Astrocyte of the cerebellum (primary cell): ENCODE data around the gene RAC3.
A peak's percentile ranks its signal among the peaks of the same experiment; 100 is the strongest.
"Not testable (repeated sequence)": the region's sequence is repeated elsewhere in the genome, so short reads cannot be mapped to it uniquely, and the experiment has no call there.

Source experiments
- DNase-seq: peaks from one replicate; pipeline ENCODE4 v3.0.0-alpha.2; 2011; ENCODE audit warnings: low read depth
- H3K4me3 ChIP-seq: 2 replicates; pipeline ENCODE4 v1.5.1; 2011; ENCODE audit warnings: mild to moderate bottlenecking, low read depth, low read length, moderate library complexity
- in situ Hi-C: cut with HindIII; loops from 2 replicates; pipeline ENCODE4 v1.10.0; 2017; ENCODE audit warnings: low sequenced_read_pairs
- TF ChIP-seq, protein P1 (sequence below): IDR thresholded peaks from 2 replicates; pipeline ENCODE4 v1.5.1; 2012; ENCODE audit warnings: low read length, low read depth, moderate library complexity, mild to moderate bottlenecking; ENCODE audit errors: missing control alignments

RAC3 gene

DNA sequence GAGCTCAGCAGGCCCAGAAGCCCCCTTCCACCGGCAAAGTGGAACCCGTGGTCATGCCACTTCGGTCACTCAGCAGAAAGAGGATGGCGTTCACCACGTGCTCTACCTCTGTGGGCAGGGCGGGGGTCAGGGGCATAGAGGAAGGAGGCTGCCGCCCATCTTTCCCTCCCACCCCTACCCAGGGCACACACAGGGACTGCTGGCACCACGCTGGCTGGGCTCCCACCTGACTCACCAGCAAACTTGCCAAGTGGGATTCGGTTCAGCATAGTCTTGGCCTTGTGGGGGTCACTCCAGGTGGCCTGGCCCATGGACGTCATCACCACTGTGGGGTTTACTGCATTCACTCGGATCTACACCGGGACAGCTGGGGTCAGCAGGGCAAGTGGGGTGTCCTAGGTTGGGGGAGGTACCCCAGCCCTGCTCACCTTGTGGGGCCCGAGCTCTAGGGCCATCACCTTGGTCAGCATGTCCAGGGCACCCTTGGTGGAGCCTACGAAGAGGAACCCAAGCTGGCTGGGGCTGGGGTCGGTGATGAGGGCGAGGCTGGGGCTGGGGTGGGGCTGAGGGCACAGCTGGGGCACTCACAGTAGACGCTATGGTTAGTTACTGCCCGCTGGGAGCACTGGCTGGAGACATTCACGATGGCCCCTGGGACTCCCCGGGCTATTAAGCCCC lies 4.6 kb downstream of the RAC3 start:
- TF ChIP-seq, protein P1, sequence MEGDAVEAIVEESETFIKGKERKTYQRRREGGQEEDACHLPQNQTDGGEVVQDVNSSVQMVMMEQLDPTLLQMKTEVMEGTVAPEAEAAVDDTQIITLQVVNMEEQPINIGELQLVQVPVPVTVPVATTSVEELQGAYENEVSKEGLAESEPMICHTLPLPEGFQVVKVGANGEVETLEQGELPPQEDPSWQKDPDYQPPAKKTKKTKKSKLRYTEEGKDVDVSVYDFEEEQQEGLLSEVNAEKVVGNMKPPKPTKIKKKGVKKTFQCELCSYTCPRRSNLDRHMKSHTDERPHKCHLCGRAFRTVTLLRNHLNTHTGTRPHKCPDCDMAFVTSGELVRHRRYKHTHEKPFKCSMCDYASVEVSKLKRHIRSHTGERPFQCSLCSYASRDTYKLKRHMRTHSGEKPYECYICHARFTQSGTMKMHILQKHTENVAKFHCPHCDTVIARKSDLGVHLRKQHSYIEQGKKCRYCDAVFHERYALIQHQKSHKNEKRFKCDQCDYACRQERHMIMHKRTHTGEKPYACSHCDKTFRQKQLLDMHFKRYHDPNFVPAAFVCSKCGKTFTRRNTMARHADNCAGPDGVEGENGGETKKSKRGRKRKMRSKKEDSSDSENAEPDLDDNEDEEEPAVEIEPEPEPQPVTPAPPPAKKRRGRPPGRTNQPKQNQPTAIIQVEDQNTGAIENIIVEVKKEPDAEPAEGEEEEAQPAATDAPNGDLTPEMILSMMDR = no peak
- DNase-seq = no peak
- peak overlapping the region; percentile 61 for H3K4me3 ChIP-seq
- in situ Hi-C loops = loop anchor here (10.0 kb wide), 2 partner anchors 61 to 99 kb away; partner anchors contain the start of gene ASPSCR1

GRCh38 chr17:82036634-82037091 lies 5.2 kb downstream of the RAC3 start:
- TF ChIP-seq, protein P1 = no peak
- H3K4me3 ChIP-seq = peak overlapping the region; percentile 61
- DNase-seq = no peak
- in situ Hi-C loops = loop anchor here (10.0 kb wide), 2 partner anchors 62 to 98 kb away; partner anchors contain the start of gene ASPSCR1

GRCh38 chr17:82037092-82037888 lies 5.8 kb downstream of the RAC3 start, which contains the start of gene DCXR:
TSS of gene DCXR (minus strand) at chr17:82037697. CDS start at chr17:82037682, 15 bp downstream.
- peak within 1 kb of the TSS; percentile 61 for H3K4me3 ChIP-seq
- peak; percentile 92 for DNase-seq
- TF ChIP-seq, protein P1 = peak; percentile 68
- in situ Hi-C loops = loop anchor here (10.0 kb wide), 2 partner anchors 62 to 98 kb away; partner anchors contain the start of gene ASPSCR1

- H3K4me3 ChIP-seq = peak overlapping the region; percentile 61
- TF ChIP-seq, protein P1 = no peak
- in situ Hi-C loops = loop anchor here (10.0 kb wide), 2 partner anchors 63 to 97 kb away; partner anchors contain the start of gene ASPSCR1
- DNase-seq = no peak
Measured at GRCh38 chr17:82037889-82038195, 6.4 kb downstream of the RAC3 start.

- H3K4me3 ChIP-seq, DNase-seq: not testable (repeated sequence)
- in situ Hi-C loops = loop anchor here (10.0 kb wide), 2 partner anchors 64 to 96 kb away; partner anchors contain the start of gene ASPSCR1
Measured at GRCh38 chr17:82038796-82039409, 7.4 kb downstream of the RAC3 start.

- no peak overlapping the region for H3K4me3 ChIP-seq
- TF ChIP-seq, protein P1 = no peak
- in situ Hi-C loops = loop anchor here (10.0 kb wide), 2 partner anchors 65 to 95 kb away; partner anchors contain the start of gene ASPSCR1
Measured at GRCh38 chr17:82039695-82040299, 8.3 kb downstream of the RAC3 start.

More at GRCh38 chr17:82039695-82040299, 8.3 kb downstream of the RAC3 start:
- no peak for DNase-seq
